ENCODE results near the gene PRTFDC1.
"Not testable (repeated sequence)": the region's sequence is repeated elsewhere in the genome, so short reads cannot be mapped to it uniquely, and the experiment has no call there.

PRTFDC1 gene

GRCh38 chr10:24952143-24952706 lies at the start of gene PRTFDC1:
Gene PRTFDC1 (minus strand): TSS chr10:24952606. CDS start chr10:24952575, 31 bp downstream.
- DNase-seq, result no peak

DNA sequence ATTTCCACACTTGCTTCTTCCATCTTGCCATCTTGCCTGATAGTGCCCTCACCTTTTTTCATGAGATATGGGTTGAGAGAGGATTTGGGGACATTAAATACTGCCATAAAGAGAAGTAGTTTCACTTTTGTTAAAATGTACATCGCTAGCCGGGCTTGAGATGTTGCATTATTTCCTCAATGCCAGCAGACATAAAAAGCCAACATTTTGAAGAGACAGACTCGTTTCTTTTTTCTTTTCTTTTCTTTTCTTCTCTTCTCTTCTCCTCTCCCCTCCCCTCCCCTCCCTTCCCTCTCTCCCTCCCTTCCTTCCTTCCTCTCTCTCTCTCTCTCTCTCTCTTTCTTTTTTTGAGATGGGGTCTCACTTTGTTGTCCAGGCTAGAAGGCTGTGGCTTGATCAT lies 45.6 kb upstream of the PRTFDC1 start:
- DNase-seq, result no peak

DNA sequence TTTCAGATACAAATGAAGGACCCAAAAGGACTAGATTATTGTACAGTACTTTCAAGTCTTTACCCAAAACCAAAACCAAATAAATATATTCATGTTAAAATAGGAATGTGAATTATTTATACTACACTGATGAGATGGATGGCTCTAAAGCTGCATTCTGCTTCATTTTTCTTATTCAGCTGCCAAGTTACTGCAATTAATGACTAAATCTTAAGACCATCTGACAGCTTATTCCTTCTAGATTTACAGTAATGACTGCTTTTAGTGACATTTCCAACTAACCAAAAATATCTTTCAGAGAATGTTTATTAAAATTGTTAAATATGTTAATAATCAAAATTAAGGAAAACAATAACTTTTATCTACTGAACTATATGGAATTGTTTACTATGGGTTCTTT lies 42.7 kb upstream of the PRTFDC1 start:
- DNase-seq, result no peak

DNA sequence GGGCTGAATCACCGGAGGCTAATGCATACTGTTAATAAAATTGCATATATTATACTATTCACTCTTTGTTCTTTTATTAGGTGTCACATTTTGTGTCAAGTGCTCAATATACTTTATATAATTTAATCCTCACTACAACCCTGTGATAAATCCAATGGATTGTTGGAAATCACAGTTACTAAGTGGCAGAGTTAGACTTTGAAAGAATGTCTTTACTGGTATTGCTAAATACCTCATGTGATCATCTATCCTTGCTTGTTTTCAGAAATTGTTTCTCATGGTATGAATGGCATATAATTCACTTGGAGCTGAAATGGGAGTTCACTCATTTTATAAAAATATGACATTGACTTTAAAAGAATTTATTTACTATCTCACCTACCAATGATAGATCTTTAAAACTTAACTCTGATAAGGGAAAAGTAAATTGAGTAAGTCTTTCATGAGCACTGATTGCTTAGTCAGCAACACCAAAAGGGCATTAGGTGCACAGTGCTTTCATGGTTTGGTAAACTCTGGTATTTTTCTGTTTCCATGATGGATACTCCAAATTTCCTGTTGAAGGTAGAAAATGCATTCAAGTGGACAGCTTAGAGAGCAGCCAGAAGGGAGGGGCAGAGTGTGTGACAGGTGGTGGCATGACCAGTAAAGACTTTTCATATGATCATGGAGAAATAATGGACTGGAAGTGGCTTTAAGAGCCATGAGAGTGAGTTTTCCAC lies 41.0 kb upstream of the PRTFDC1 start:
- no peak for DNase-seq

DNA sequence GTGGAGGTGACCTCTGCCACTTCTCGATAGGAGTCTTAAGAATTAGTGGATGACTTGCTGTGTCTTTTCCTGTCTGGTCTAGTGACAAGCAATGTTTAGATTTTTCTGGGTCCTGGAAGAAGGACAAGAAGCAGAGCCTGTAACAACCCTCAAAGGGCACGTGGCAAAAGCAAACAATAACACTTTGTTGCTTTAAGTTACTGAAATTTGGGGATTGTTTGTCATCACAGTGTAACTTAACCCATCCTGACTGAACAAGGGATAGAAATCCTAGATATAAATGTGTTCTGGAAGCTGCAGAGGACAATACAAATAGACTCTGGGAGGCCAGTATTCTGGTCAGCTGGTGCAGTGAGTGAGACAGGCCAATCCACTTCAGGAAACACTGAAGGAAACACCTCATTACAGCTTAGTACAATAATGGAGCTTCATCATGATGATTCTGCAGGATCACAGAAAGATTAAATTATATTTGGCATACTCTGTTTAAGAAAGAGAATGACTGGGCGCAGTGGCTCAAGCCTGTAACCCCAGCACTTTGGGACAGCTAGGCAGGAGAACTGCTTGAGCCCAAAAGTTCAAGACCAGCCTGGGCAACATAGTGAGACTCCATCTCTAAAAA lies 40.2 kb upstream of the PRTFDC1 start:
- DNase-seq, result no peak

GRCh38 chr10:24991298-24991697 lies 38.9 kb upstream of the PRTFDC1 start:
- DNase-seq, result no peak

DNA sequence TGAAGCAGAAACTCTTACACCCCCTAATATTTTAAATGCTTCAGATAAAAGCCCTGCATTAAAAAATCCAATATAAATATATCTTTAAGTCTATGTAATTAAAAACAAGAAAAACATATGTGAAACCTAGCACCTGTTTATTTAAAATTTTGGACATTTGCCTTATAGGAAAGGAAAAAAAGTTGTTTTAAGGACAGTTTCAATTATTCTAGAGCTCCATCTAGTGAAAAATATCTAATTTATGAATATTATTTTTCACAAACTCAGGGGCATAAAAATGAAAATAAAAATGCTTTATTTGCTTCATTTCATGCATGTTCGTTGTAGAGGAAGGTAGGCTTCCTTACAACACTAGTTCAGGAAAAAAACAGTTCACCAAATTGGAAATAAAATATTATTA lies 37.5 kb upstream of the PRTFDC1 start:
- no peak for DNase-seq

GRCh38 chr10:24988831-24989640 lies 36.6 kb upstream of the PRTFDC1 start:
- no peak for DNase-seq

- no peak for DNase-seq
These were observed 32.5 kb upstream of the PRTFDC1 start for GRCh38 chr10:24984906-24985305.

- DNase-seq, result no peak
These were observed 31.5 kb upstream of the PRTFDC1 start for GRCh38 chr10:24983946-24984345.

GRCh38 chr10:24983130-24983529 lies 30.7 kb upstream of the PRTFDC1 start:
- DNase-seq, result no peak

DNA sequence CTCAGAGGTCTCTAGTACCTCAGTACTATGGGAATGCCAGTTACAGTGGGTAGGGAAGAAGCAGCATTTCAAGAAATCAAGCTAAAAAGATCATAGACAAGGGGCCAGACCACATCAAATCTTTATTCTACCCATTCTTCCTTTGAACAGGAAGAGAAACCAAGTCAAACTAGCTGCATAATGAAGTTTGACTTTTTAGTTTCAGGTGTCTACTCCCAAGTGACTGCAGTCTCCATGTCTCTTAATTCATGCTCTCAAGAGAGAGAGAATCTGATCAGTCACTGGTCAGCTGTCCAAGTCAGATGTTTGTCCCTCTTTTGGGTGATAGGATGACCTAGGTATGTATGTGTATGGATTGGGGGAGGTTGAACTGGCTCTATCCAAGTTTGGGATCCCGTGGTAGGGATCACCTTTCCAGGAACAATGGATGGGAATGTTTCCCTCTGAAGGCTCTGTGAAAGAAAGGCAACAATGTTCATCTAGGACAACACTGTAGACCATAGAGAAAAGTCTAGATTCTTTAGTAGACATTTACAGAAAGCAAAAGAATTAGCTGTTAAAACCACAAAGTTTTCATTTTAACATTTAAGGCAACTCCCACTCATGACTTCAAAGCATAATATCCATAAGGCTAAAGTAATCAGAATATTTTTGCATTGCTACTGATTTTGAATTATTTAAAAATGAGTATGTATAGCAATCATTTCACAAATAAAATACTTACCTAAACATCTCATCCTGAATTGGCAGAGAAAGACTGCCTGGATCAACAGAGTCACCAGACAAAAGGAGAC lies 30.1 kb upstream of the PRTFDC1 start:
- DNase-seq, result no peak

DNA sequence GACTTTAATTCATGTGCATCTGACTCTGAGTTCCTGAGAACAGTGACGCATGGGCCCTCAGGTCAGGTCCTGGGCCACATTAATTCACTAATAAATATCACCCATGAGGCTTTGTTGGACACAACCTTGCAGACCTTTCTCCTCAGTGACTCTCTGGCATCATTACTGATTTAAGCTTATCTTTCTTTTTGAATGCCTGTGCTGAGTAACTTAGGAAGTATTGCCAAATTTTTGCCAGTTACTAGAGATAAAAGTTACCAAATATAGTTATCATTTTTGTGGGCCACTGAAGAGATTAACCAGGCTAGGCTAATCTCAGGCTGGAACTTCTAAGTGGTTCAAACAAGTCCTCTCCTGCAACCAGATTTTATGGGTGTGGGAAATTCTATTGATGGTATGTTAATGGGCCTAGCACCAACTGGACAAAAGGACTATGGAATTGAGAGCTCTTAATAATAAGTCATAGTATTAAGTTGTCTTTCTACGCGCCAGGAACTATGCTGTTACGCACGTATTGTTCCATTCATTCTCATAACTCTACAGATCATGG lies 28.8 kb upstream of the PRTFDC1 start:
- DNase-seq, result no peak

DNA sequence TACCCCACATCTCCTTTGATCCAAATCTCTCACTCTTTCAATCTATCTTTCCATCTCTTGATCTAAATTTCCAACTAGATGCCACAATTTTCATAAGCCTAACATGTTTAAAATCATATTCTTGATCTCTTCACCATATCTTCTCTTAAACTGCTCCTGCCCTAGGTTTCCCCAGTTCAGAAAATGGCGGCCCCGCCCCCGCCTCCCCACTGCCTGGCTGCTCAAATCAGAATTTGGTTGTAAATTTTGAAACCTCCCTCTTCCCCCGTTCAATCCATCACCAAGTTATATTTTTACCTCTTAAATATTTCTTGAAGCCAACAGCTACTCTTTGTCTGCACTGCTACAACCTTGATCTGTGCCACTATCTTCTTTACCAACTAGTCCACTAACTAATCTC lies 27.3 kb upstream of the PRTFDC1 start:
- DNase-seq, result no peak

DNA sequence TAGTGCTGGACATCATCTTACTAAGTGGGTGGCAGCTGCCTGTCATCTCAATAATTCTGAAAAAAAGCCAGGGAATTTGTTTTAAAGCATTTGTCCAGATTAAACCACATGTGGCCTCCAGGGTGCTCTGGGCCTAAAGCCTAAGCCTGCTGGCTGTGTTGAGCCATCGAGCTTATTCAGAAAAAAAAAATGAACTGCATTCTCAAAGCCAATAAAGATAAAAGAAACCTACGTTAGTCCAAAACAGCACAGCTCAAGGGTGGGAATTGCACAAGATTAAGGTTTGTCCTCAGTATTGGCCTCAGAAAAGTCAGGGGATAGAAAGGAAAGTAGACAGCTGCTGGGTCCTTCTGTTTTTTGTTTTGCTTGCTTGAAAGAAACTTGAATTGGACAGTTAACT lies 22.6 kb upstream of the PRTFDC1 start:
- no peak for DNase-seq

- no peak for DNase-seq
These were observed 20.8 kb upstream of the PRTFDC1 start for GRCh38 chr10:24973163-24973562.

GRCh38 chr10:24971374-24971773 lies 19.0 kb upstream of the PRTFDC1 start:
- DNase-seq, result no peak

DNA sequence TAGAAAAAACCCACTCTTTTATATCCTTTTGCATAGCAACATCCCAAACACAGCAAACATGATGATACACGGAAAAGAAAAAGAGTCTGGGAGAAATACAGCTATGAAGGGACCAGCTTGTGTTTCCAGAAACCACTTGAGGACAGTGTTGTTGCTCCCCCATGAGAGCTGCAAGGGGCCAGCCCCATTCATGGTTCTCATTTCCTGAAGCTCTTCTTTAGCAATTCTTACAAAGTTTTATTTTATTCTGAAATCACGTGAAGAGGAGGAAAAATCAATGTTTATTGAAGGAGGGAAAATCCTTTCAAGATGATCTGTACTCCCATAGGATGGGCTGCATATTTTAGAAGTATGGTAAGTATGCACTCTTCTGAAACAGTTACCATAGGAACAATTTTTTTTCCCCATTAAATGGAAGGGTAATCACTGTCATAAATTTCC lies 17.5 kb upstream of the PRTFDC1 start:
- DNase-seq, result no peak

- not testable (repeated sequence) for DNase-seq
These were observed 16.5 kb upstream of the PRTFDC1 start for GRCh38 chr10:24968951-24969350.

- DNase-seq, result no peak
These were observed 15.9 kb upstream of the PRTFDC1 start for GRCh38 chr10:24968349-24968748.

DNA sequence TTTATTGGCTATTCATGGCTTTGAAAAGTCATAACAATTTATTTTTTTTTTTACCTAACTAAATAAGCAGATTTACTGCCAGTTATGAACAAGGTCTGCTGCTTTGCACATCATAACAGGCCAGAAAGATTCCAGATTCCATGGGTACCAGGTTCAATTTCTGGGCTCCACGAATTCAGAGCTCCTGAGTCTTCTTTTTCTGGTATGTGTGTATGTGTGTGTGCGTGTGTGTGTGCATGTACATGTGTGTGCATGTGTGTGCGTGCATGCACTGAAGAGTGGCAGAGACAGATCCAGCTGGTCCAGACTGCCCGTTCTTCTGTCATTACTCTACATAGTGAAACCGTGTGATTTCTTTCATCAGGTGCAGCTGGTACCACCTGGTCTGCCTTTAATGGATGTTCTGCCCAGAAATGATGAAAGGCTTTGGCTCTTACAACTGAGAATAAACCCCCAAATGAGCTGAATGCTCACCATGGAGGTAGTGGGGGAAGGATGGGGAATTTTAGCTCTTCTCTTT lies 14.6 kb upstream of the PRTFDC1 start:
- no peak for DNase-seq

GRCh38 chr10:24965051-24965450 lies 12.6 kb upstream of the PRTFDC1 start:
- DNase-seq, result no peak
